B cell (primary cell): ENCODE measurements around the gene LIN9. TPM values are rescaled to one million over a fixed set of nuclear protein-coding genes. Genes with fewer than 3 reads are reported as not detected.

Source experiments
- ATAC-seq: fragments of 200-7000 bp; cut with Tn5 transposase; one replicate; pipeline ENCODE4 v1.10.0; 2021; ENCODE audit warnings: low read depth, mild to moderate bottlenecking, moderate number of reproducible peaks, moderate library complexity
- CTCF ChIA-PET: fragments of 350-600 bp; sonication (Branson Sonifier 250); formaldehyde crosslinking; loops from one replicate; lab custom pipeline; 2021; ENCODE audit warnings: antibody characterized with exemption, inconsistent platforms; lab: Charles Lee
- POLR2A ChIA-PET: fragments of 350-600 bp; sonication (Branson Sonifier 250); formaldehyde crosslinking; loops from one replicate; lab custom pipeline; 2021; ENCODE audit warnings: antibody characterized with exemption; lab: Charles Lee
- DNase-seq: peaks from one replicate; pipeline ENCODE4 v3.0.0; 2013
- H2AFZ ChIP-seq: 2 replicates; pipeline ENCODE4 v1.6.1; 2012; ENCODE audit warnings: mild to moderate bottlenecking, low read depth, low read length; ENCODE audit not compliant: insufficient read depth, poor library complexity, severe bottlenecking
- H3K27ac ChIP-seq, 2 donors: 1 replicate in 1 of 2; 2 replicates in 1 of 2; pipeline ENCODE4 v1.5.1; 2012 to 2013; ENCODE audit warnings: low read length in 2 of 2, mild to moderate bottlenecking in 2 of 2, moderate library complexity in 1 of 2
- H3K27me3 ChIP-seq, 4 experiments: fragments of 200-600 bp in 1 of 4; sonication (generic) in 1 of 4; replicated peaks in 1 of 4; 1 replicate in 2 of 4; 2 replicates in 2 of 4; pipeline versions ENCODE4 v1.6.1 to v1.7.0; 2013 to 2016; ENCODE audit warnings: low read length in 3 of 4, mild to moderate bottlenecking in 2 of 4, mixed read lengths in 1 of 4, moderate library complexity in 1 of 4; ENCODE audit not compliant: insufficient read depth in 4 of 4, control insufficient read depth in 3 of 4; ENCODE audit errors: control extremely low read depth in 1 of 4
- H3K36me3 ChIP-seq, 2 experiments: replicated peaks in 1 of 2; 1 replicate in 1 of 2; 2 replicates in 1 of 2; pipeline versions ENCODE4 v1.6.1 to v1.7.1; 2013; ENCODE audit warnings: low read length in 1 of 2; ENCODE audit not compliant: insufficient read depth in 2 of 2, control insufficient read depth in 1 of 2; ENCODE audit errors: control extremely low read depth in 1 of 2, extremely low read depth in 1 of 2
- H3K4me1 ChIP-seq, 2 donors: fragments of 200-600 bp in 1 of 2; sonication (generic) in 1 of 2; 1 replicate in 1 of 2; 2 replicates in 1 of 2; pipeline versions ENCODE4 v1.5.1 to v1.6.1; 2013 to 2017; ENCODE audit warnings: low read length in 2 of 2; ENCODE audit not compliant: control insufficient read depth in 2 of 2, insufficient read depth in 2 of 2
- H3K4me2 ChIP-seq: replicated peaks from 2 replicates; pipeline ENCODE3; 2012; ENCODE audit warnings: mild to moderate bottlenecking, low read depth, low read length; ENCODE audit not compliant: poor library complexity, severe bottlenecking
- H3K4me3 ChIP-seq, 5 experiments: fragments of 200-600 bp in 1 of 5; sonication (generic) in 1 of 5; 1 replicate in 3 of 5; 2 replicates in 2 of 5; pipeline versions ENCODE4 v1.5.1 to v1.7.0; 2011 to 2016; ENCODE audit warnings: low read length in 4 of 5, mild to moderate bottlenecking in 4 of 5, low read depth in 2 of 5, control low read depth in 1 of 5, moderate library complexity in 1 of 5; ENCODE audit not compliant: insufficient read depth in 1 of 5; ENCODE audit errors: control extremely low read depth in 1 of 5, extremely low read depth in 1 of 5
- H3K79me2 ChIP-seq: fragments of 200-600 bp; sonication (generic); one replicate; pipeline ENCODE4 v1.6.0; 2016; ENCODE audit warnings: low read length; ENCODE audit not compliant: control insufficient read depth, insufficient read depth
- H3K9ac ChIP-seq: fragments of 200-600 bp; sonication (generic); 2 replicates; pipeline ENCODE4 v1.6.1; 2017; ENCODE audit warnings: mild to moderate bottlenecking, low read length, moderate library complexity
- H3K9me3 ChIP-seq, 3 donors: one replicate each; pipeline versions ENCODE4 v1.6.1 to v1.7.1; 2013; ENCODE audit warnings: low read length in 2 of 3; ENCODE audit not compliant: control insufficient read depth in 2 of 3, insufficient read depth in 1 of 3; ENCODE audit errors: control extremely low read depth in 1 of 3
- H4K20me1 ChIP-seq: 2 replicates; pipeline ENCODE4 v1.6.0; 2012; ENCODE audit warnings: mild to moderate bottlenecking, low read length; ENCODE audit not compliant: insufficient read depth, control insufficient read depth, poor library complexity, severe bottlenecking
- H3K27ac Mint-ChIP-seq: one replicate; pipeline ENCODE4 v1.8.0; 2021; ENCODE audit warnings: mixed read lengths
- H3K27me3 Mint-ChIP-seq: one replicate; pipeline ENCODE4 v1.8.0; 2021; ENCODE audit warnings: mixed read lengths
- H3K4me1 Mint-ChIP-seq: one replicate; pipeline ENCODE4 v1.8.0; 2021; ENCODE audit warnings: mixed read lengths
- H3K4me3 Mint-ChIP-seq: one replicate; pipeline ENCODE4 v1.8.0; 2021; ENCODE audit warnings: mixed read lengths
- H3K9me3 Mint-ChIP-seq: one replicate; pipeline ENCODE4 v1.8.0; 2022; ENCODE audit warnings: mixed read lengths; ENCODE audit not compliant: insufficient read depth
- CTCF ChIP-seq: fragments of 200-600 bp; IDR thresholded peaks from one replicate; pipeline ENCODE4 v1.8.0; 2022; ENCODE audit warnings: antibody characterized with exemption, mild to moderate bottlenecking
- EZH2 ChIP-seq: IDR thresholded peaks from 2 replicates; pipeline ENCODE4 v1.6.1; 2012; ENCODE audit warnings: borderline replicate concordance, low read depth, mild to moderate bottlenecking, moderate library complexity, low read length; ENCODE audit not compliant: insufficient read depth, poor library complexity, severe bottlenecking
- WGBS: methylation state at CpG from one replicate; pipeline ENCODE4 v1.1.5; 2013; ENCODE audit warnings: missing lambda C conversion rate; ENCODE audit not compliant: insufficient coverage; 5-methylcytosine and 5-hydroxymethylcytosine counted together
- intact Hi-C: fragments of 100-400 bp; cut with micrococcal nuclease; formaldehyde crosslinking; loops from one replicate; pipeline ENCODE4 v1.10.0; 2022
- polyA plus RNA-seq: library from polyadenylated mRNA; depleted of rRNA; stranded (reverse); fragments of >200 nt; gene quantifications from 2 replicates; pipeline ENCODE4 v1.2.3, GENCODE V29; 2012
- total RNA-seq, 2 donors: library from RNA; stranded (reverse); fragments of 120-200 nt in 1 of 2; gene quantifications; 1 replicate in 1 of 2; 2 replicates in 1 of 2; pipeline versions ENCODE4 v1.2.3 to v1.2.4, GENCODE V29; 2013 to 2022

Gene LIN9
- total and polyA plus RNA-seq, 2 donors (not counting 1 experiment from before 2014, with no cell fraction given): 1.7 to 6.7 TPM

GRCh38 chr1:226324479-226324878, 15.5 kb upstream of the LIN9 start:
- ATAC-seq: no peak
- no peaks in the 10 kb centered on the region for H3K79me2 ChIP-seq
- DNase-seq: no peak
- H3K27me3 Mint-ChIP-seq: peaks cover 9% of the 10 kb centered on the region
- H3K27me3 ChIP-seq: peaks cover 0 to 3% (median 0%) of the 10 kb centered on the region in 4 experiments
- ChIA-PET CTCF (no interaction called here), POLR2A (no interaction called here)
- H4K20me1 ChIP-seq: no peaks in the 10 kb centered on the region
- H3K4me3 ChIP-seq: no peak overlapping the region
- no peaks in the 10 kb centered on the region for H3K4me1 Mint-ChIP-seq
- H3K9me3 Mint-ChIP-seq: no peaks in the 10 kb centered on the region
- H3K4me2 ChIP-seq: no peak overlapping the region
- H3K36me3 ChIP-seq: no peaks in the 10 kb centered on the region
- no peak for TF ChIP-seq EZH2
- TF ChIP-seq CTCF: no peak
- intact Hi-C loops: no loop called here
- H3K9ac ChIP-seq: no peak overlapping the region
- H3K4me3 Mint-ChIP-seq: no peak overlapping the region
- no peaks in the 10 kb centered on the region for H3K9me3 ChIP-seq
- H2AFZ ChIP-seq: no peak overlapping the region
- no peak overlapping the region for H3K27ac Mint-ChIP-seq
- no peak overlapping the region for H3K27ac ChIP-seq
- no peaks in the 10 kb centered on the region for H3K4me1 ChIP-seq

GRCh38 chr1:226322986-226323385, 14.0 kb upstream of the LIN9 start:
- Histone ChIP-seq H3K4me3 (no peak overlapping the region), H3K9ac (no peak overlapping the region), H3K27me3 (peaks cover 0 to 3% (median 0%) of the 10 kb centered on the region in 4 experiments), H3K27ac (no peak overlapping the region), H4K20me1 (no peaks in the 10 kb centered on the region), H2AFZ (no peak overlapping the region), H3K36me3 (no peaks in the 10 kb centered on the region), H3K9me3 (no peaks in the 10 kb centered on the region), H3K4me1 (no peaks in the 10 kb centered on the region), H3K79me2 (no peaks in the 10 kb centered on the region), H3K4me2 (no peak overlapping the region)
- Mint-ChIP-seq H3K4me3 (no peak overlapping the region), H3K27ac (no peak overlapping the region), H3K27me3 (peaks cover 9% of the 10 kb centered on the region), H3K4me1 (no peaks in the 10 kb centered on the region), H3K9me3 (no peaks in the 10 kb centered on the region)
- DNase-seq (no peak), ATAC-seq (no peak)
- POLR2A ChIA-PET: interaction anchor here (0.6 kb wide), 1 partner anchor 14 kb away, joined by 4 read pairs; no protein-coding TSS in a partner anchor
- CTCF ChIA-PET: interaction anchor here (0.8 to 1.3 kb wide), 3 partner anchors 10 to 335 kb away, joined by 3 read pairs; no protein-coding TSS in a partner anchor
- TF ChIP-seq CTCF: no peak
- no peak for TF ChIP-seq EZH2
- 91% methylated on average over 3 of the region's 3 CpGs for WGBS
- intact Hi-C loops: no loop called here
